Suprapubic skin (tissue), 3 donors: ENCODE results near the gene SNRPD3.
A peak's percentile ranks its signal among the peaks of the same experiment; 100 is the strongest.

Source experiments
- POLR2A ChIP-seq, 2 donors: fragments of 450-650 bp; IDR thresholded peaks; one replicate each; pipeline ENCODE4 v1.6.1; 2017; ENCODE audit warnings: antibody characterized with exemption in 2 of 2, mild to moderate bottlenecking in 2 of 2, moderate library complexity in 2 of 2
- TF ChIP-seq, protein P1 (sequence below), 2 donors: fragments of 200-600 bp in 1 of 2; fragments of 450-650 bp in 1 of 2; sonication (generic) in 1 of 2; IDR thresholded peaks; one replicate each; pipeline ENCODE4 v1.5.1; 2016 to 2019; ENCODE audit warnings: antibody characterized with exemption in 2 of 2, mild to moderate bottlenecking in 1 of 2, moderate library complexity in 1 of 2

DNA sequence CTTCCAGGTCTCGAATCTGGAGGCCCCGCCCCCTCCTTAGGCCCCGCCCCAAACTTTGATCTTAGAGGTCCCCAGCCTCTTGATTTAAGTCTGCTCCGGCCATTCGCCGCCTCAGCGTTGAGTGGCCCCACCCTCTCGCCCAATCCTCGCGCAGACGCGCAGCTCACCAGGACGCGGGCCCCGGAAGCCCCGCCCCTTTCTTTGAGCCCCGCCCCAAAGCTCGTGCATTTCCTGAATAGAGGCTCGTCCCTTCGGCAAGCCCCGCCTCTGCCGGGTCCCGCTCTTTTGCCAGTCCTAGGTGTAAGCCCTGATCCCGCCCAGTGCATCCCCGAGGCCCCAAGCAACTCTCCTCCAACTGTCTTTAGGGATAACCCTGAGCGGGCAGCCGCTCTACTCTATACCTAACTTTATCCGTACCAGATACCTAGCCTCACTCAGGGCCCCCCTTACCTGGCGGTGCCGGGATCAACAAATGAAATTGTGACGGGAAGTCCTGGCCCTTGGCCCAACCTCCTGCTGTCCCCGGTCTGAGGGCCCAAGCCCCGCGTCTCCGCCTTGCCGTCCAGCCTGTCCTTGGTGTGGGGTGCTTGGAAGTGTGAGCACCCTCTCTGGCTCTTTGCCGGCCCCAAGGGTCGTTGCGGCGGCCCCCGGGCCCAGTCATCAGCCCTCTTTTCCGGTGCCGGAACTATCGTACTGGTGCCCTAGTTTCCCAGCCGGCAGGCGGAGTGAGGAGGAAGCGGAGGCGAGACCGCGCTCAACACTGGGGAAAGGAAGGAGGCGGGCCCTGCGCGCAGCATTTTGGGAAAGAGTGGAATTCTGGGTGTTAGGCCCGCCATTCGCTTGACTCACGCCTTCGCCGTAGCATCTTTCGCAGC, at the start of gene SNRPD3:
- peak in 1 of 2 donors; percentile 60 for TF ChIP-seq POLR2A (IDR thresholded peaks at IDR 0.05)
- TF ChIP-seq, protein P1, sequence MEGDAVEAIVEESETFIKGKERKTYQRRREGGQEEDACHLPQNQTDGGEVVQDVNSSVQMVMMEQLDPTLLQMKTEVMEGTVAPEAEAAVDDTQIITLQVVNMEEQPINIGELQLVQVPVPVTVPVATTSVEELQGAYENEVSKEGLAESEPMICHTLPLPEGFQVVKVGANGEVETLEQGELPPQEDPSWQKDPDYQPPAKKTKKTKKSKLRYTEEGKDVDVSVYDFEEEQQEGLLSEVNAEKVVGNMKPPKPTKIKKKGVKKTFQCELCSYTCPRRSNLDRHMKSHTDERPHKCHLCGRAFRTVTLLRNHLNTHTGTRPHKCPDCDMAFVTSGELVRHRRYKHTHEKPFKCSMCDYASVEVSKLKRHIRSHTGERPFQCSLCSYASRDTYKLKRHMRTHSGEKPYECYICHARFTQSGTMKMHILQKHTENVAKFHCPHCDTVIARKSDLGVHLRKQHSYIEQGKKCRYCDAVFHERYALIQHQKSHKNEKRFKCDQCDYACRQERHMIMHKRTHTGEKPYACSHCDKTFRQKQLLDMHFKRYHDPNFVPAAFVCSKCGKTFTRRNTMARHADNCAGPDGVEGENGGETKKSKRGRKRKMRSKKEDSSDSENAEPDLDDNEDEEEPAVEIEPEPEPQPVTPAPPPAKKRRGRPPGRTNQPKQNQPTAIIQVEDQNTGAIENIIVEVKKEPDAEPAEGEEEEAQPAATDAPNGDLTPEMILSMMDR (IDR thresholded peaks at IDR 0.05) = peak; percentile 16 to 27
